ENCODE measurements around the gene AADAT. TPM values are rescaled to one million over a fixed set of nuclear protein-coding genes. Genes with fewer than 3 reads are reported as not detected.
"Not testable (repeated sequence)": the region's sequence is repeated elsewhere in the genome, so short reads cannot be mapped to it uniquely, and the experiment has no call there.

The AADAT gene
- total RNA-seq, 1 donor from 2014 or later, result 6.0 TPM

- DNase-seq (ENCODE audit: low spot score), result peak; percentile 4
Observed at GRCh38 chr4:170090352-170091052, 746 bp upstream of the AADAT start.

DNA sequence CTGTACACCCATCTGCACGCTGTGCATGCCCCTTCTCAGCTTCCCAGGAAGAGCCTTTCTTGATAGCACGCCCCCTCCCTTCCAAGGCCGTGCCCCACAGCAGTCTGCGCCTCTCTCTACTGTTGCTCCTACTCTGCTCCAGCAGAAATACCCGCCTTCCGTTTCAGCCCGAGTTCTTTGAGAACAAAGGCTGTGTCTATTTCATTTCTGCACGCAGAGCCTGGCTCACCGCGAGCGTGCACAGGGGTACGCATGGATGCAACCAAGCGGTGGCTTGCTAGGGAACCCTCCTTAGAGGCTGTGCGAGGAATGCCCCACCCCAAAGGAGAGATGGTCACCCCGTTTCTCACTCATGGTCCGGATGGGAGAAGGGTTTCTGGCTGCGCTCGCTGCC is 485 bp downstream of the AADAT start:
- DNase-seq (ENCODE audit: low spot score), result peak; percentile 38

GRCh38 chr4:170088716-170089115 is 1.0 kb downstream of the AADAT start:
- DNase-seq (ENCODE audit: low spot score), result no peak

DNA sequence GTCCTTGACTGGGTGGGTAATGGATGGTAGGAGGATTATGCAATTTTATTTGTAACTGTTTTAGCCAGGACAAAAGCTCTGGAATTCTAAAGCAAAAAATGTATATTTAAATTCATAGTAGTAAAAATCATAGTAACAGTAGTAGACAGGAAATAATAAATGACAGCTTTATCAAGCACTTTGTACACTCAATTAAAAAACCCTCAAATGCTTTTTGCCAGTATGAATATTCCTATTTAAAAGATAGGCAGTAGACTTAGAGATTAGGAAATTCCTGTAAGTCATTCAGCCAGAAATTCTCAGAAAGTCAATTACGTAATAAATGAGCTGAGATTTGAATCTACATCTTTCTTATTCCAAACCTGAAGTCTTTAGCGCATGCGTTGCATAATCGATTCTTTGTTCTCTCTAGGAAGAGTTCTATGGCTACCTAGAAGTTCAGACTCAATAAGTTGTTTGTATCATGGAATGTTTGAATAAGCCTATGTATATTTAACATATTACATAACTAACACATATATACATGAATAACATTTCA is 2.5 kb downstream of the AADAT start:
- no peak for DNase-seq (ENCODE audit: low spot score)

- DNase-seq (ENCODE audit: low spot score), result no peak
Observed at GRCh38 chr4:170083541-170083940, 6.2 kb downstream of the AADAT start.

GRCh38 chr4:170080496-170080895 is 9.3 kb downstream of the AADAT start:
- DNase-seq (ENCODE audit: low spot score), result no peak

DNA sequence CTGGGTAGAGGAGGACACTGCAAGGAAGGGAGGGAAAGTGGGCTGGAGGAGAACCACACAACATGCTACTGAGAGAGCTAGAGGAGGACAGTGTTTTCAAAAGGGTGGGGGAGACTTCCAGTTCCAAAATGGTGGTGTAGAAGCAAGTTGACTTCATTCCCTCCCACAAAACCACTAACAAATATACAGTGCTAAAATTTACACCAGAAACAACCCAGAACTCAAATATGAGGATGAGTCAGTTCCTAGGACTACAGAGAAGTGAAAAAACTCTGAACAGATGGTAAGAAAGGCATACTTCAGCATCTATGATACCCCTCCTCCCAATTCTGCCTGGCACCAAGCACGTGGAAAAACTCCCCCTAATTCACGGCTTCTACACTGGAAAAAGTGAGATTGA is 9.8 kb downstream of the AADAT start:
- DNase-seq (ENCODE audit: low spot score), result no peak

GRCh38 chr4:170071196-170071595 is 18.6 kb downstream of the AADAT start:
- no peak for DNase-seq (ENCODE audit: low spot score)

DNA sequence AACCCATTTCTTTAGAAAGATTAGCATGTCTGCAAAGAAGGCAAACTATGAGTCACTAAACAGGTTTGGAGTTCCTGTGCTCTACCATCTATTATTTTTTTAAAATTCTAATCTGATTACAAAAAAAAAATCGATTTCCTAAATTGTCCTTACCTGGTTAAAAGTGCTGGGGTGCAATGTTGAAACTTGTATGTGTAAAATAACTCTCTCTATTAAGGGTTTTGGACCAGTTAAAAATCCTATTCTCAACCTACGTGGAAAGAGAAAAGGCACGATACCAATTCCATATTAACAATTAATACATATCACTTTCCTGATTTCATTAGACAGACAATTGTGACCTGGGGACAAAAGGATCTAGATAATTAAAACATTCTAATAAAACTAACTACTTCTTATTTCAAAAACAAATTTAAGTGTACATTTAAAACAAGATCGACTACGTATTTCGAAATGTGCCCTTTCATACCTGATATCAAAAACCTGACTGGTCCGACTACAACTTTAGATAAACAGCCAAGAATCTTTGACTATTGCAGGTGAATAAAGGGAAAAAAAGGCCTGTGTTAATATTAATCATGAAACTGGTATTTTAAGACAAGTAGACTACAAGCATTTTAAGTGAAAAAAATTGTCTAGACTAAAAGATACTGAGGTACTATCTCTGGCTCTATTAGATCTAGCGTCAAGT is 21.2 kb downstream of the AADAT start:
- no peak for DNase-seq (ENCODE audit: low spot score)

DNA sequence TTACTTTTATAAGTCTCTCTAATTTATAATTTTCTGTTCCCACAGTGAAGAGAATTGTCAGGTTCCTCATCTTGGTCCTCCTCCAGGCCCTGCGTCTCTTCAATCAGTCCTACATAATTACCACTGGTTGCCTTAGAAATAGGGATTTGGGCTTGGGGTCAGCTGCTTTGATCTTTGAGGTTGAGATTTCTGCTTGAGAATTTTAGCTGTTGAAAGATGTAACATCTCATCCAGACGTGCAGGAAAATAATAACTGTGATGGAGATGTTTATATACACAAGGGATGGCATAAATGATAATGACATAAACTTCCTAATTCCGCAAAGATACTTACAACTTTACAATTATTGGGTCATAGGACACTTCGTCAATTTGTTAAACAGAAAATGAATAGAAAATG is 30.3 kb downstream of the AADAT start:
- DNase-seq (ENCODE audit: low spot score), result no peak

DNA sequence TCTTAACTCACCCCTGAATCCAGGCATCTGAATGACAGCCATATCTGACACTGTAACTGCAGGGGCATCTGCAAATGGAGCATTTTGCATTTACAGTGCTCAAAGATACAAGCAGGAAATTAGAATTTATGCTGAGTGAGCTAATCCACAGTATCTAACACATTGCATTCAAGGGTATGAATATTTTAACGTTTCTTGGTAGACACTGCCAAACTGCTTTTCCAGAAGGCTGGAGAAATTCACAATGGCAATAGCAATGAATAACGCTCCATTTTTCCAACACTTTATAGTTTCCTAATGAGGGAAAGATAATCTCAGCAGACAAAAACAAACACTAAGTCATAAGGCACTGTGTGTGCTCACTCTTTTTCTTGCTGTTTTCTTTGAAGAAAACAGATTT is 30.9 kb downstream of the AADAT start:
- DNase-seq (ENCODE audit: low spot score), result no peak

DNA sequence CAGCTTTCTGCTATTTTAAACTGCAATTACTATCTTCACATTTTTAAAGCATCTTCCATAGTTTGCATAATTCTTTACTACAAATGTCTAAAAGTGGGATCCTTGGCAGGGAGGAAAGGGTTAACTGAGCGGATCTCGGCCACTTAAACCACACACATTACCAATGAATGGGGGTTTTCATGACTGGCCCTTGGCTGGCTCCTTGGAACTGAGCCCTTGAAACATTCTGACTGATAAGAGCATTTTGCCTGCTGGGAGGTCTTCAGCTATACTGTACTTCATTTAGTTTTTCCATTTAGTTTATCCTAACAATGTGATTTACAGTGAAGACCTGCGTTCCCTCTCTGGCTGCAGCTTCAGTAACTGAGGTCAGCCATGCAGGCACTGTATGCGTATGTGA is 31.9 kb downstream of the AADAT start:
- DNase-seq (ENCODE audit: low spot score), result no peak

DNA sequence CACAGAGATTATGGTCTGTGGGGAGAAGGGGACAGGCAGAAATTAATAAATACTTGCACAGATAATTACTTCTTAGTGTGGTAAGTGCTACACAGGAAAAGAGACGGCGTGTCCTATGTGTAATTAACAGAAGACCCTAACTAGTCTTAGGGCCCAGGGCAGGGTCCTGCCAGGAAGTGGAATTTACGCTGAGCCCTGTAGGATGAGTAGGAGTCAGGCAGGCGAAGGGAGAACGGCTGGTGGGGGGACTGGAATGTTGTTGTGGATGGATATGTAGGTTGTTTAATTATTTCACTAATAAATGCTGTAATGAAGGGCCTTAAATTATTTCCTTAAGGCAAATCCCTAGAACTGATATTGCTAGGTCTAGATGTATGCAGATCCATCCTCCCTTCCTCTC is 36.8 kb downstream of the AADAT start:
- DNase-seq (ENCODE audit: low spot score), result no peak

DNA sequence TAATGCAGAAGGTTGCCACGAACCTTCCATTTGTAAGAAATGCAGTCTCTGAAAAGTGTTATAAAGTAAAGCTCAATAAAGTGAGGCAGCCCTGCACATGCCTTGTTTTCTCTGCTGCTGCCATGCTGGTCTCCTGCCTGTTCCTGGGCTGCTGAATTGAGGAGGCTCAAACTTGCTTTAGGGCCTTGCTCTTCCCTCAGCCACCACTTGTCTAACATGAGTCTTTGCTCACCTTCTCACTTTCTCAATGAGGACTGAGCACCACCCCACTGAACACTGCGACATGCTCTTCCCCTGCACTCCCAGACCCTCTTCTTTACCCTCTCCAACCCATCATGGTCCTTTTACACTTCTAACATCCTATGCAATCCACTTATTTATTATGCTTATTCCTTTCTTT is 38.4 kb downstream of the AADAT start:
- no peak for DNase-seq (ENCODE audit: low spot score)

DNA sequence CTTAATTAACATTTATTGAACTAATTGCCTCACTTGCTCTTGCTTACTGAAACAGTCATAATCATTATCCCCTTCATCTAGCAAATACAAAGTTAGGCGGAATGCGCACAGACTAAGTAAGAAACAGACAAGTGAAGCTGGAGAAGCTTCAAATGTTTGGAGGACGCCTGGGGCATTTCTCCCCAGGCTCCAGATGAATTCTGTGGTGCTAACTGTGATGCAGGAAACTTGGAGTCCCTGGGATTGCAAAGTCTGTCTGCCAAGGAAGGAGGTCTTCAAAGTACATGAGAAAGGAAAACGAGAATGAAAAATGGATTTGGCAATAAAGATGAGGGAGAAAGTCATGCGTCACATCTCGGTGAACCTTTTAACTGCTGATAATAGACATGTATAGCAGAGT is 40.0 kb downstream of the AADAT start:
- no peak for DNase-seq (ENCODE audit: low spot score)

DNA sequence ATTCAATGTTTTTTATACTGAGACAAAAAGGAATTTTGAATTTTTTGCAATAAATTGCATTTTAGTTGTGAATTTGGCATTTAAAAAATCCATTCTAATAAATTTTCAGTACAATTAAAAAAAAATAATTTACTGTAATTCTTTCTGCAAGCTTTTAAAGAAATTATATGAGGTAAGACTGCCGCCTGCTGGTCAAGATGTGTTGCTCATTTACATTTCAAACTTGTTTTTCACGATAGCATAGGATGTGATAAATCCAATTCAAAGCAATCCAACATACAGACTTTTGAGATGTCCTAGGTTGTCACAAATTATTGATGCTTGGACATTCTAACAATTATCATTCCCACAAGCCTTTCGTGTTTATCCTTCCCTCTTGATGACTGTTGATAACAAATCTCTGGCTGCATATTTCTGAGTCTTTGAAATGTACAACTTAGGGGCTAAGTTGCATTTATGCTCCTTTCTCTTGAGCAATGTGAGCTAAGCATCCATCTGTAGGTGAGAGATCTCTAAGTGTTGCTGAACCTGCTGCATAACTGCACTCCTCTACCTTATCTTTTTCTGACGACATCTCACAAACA is 41.9 kb downstream of the AADAT start:
- DNase-seq (ENCODE audit: low spot score), result peak; percentile 74

- DNase-seq (ENCODE audit: low spot score), result not testable (repeated sequence)
Observed at GRCh38 chr4:170046156-170046555, 43.6 kb downstream of the AADAT start.

DNA sequence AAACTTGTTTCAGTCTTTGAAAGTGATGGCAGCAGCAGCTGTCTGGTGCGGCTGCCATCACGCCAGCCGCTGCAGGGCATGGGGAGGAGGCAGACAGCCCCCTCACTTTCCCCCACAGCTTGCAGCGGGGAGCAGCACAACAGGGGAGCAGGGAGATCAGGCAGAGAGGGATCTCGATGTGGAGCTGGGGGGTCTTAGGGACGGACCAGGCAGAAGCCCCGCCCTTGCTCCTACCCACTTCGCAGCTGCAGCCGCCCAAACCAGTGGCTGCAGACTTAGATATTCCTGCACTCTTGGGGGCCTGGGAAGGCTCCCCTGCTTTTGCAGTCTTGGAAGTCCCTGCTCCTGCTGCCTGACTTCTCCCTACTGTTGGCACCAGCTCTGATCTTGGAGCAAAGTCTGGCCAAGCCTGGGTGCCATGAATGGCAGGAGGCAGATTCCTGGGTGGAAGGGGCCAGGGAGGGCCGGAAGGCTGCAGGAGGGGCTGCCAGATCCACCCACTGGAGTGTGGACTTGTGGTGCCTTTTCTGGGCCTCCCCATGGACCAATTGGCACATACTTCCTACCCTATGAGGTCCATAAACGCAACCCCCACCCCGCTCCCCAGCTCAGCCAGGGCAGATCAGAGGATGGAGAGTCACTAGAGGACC is 49.6 kb downstream of the AADAT start:
- DNase-seq (ENCODE audit: low spot score), result no peak

DNA sequence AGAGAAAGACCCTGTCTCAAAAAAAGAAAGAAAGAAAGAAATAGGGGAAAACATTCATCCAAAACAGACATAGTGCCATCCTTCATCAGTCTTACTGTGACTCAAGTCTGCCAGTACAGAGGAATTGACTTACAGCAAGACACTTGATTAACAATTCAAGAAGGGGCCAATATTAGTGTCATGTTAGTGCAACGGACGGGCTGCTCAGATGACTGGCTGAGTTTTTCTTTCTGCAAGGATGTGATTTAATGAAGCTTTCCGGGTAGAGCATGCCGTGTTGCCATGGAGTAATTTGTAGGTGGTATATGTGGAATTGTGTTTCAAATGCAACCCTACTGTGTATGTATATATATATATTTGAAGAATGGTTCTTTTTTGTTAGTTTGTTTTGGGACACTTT is 51.0 kb downstream of the AADAT start:
- no peak for DNase-seq (ENCODE audit: low spot score)

DNA sequence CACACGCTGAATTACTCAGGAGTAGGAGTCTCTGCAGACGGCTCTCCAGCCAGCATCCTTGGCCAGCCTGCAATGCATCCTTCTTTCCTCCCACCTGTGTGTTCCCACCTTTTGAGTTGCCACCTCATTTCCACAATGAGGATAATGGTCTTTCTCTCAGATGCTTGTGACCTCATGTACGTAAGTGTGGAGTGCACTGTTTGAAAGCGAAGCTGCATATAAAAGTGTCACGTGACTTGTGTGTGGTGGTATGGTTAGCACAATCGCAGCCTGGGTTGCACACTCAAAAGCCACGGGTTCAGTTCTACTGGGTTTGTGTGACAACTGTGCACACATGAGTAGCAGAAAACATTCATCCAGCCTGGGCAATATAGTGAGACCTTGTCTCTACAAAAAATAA is 51.5 kb downstream of the AADAT start:
- DNase-seq (ENCODE audit: low spot score), result no peak

- no peak for DNase-seq (ENCODE audit: low spot score)
Observed at GRCh38 chr4:170037481-170037880, 52.3 kb downstream of the AADAT start.

DNA sequence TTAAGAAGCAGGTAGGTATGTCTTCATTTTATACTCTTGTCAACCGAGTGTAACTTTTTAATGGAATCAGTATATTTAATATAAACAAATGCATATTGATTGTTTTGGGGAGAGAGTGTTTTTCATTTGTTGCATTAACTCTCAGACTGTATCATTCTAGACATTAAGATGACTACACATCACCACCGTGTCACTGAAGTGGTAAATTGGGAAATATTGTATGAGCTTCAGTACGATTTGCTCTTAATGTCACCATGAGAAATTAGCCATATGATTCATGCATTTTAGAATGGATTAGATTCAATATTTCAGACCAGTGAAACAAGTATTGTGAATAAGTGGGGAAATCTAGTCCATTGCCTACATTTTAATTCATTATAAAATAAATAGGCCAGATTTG is 53.9 kb downstream of the AADAT start:
- DNase-seq (ENCODE audit: low spot score), result no peak

Data from umbilical cord (tissue), 2 donors.